Naive B cell (primary cell): Measurements from ENCODE around the gene CTBP1. TPM values are rescaled to one million over a fixed set of nuclear protein-coding genes. Genes with fewer than 3 reads are reported as not detected.
"Not testable (repeated sequence)": the region's sequence is repeated elsewhere in the genome, so short reads cannot be mapped to it uniquely, and the experiment has no call there.

ENCODE experiments used
- ATAC-seq, 2 donors: fragments of 150-1000 bp; cut with Tn5 transposase; 2 replicates each; pipeline ENCODE4 v1.10.0; 2021; ENCODE audit warnings: low read depth in 2 of 2, mild to moderate bottlenecking in 2 of 2, moderate library complexity in 2 of 2
- DNase-seq: peaks from one replicate; pipeline ENCODE4 v3.0.0; 2022
- H3K27ac Mint-ChIP-seq, 6 donors: one replicate each; pipeline ENCODE4 v1.8.0; 2020 to 2022; ENCODE audit warnings: mild to moderate bottlenecking in 6 of 6, mixed read lengths in 6 of 6, moderate library complexity in 5 of 6, inconsistent platforms in 2 of 6
- H3K27me3 Mint-ChIP-seq, 3 donors: one replicate each; pipeline ENCODE4 v1.8.0; 2021 to 2022; ENCODE audit warnings: mixed read lengths in 3 of 3, mild to moderate bottlenecking in 1 of 3
- H3K36me3 Mint-ChIP-seq, 2 donors: one replicate each; pipeline ENCODE4 v1.8.0; 2020 to 2022; ENCODE audit warnings: mixed read lengths in 2 of 2, inconsistent platforms in 1 of 2, mild to moderate bottlenecking in 1 of 2
- H3K4me1 Mint-ChIP-seq, 3 donors: one replicate each; pipeline ENCODE4 v1.8.0; 2020 to 2022; ENCODE audit warnings: mixed read lengths in 3 of 3, inconsistent platforms in 1 of 3, mild to moderate bottlenecking in 1 of 3, moderate library complexity in 1 of 3
- H3K4me3 Mint-ChIP-seq, 8 donors: one replicate each; pipeline ENCODE4 v1.8.0; 2020 to 2022; ENCODE audit warnings: mild to moderate bottlenecking in 8 of 8, mixed read lengths in 8 of 8, moderate library complexity in 8 of 8, inconsistent platforms in 2 of 8
- H3K9me3 Mint-ChIP-seq, 7 donors: one replicate each; pipeline ENCODE4 v1.8.0; 2020 to 2022; ENCODE audit warnings: mixed read lengths in 7 of 7, mild to moderate bottlenecking in 5 of 7, inconsistent platforms in 2 of 7, moderate library complexity in 1 of 7
- polyA plus RNA-seq, 6 donors: library from polyadenylated mRNA; unstranded; fragments of 300-500 nt; fragmentation: Illumina TruSeq; gene quantifications; one replicate each; pipeline ENCODE4 v1.2.3, GENCODE V29; 2021; ENCODE audit warnings: low read depth in 6 of 6

CTBP1 gene
- polyA plus RNA-seq, result 10 to 100 TPM; 46.4 to 98.8 (median 79.8) TPM

GRCh38 chr4:1248245-1249147 lies at the start of gene CTBP1:
TSS of gene CTBP1 (minus strand) at chr4:1249130. CDS start at chr4:1241331, 7,799 bp downstream.
- Mint-ChIP-seq H3K4me3 (peak within 1 kb of the TSS; percentile 86 to 98 (median 93)), H3K27ac (peak within 1 kb of the TSS; percentile 91 to 98 (median 95)), H3K36me3 (no peaks in the 10 kb centered on the region), H3K27me3 (no peaks in the 10 kb centered on the region), H3K9me3 (no peaks in the 10 kb centered on the region), H3K4me1 (peaks cover 45 to 73% (median 70%) of the 10 kb centered on the region in 3 donors)
- DNase-seq, result peak; percentile 88
- peak; percentile 42 to 46 for ATAC-seq

GRCh38 chr4:1298461-1298860 lies 49.5 kb upstream of the CTBP1 start:
- Mint-ChIP-seq H3K36me3 (peaks cover 8 to 18% of the 10 kb centered on the region in 2 donors), H3K4me3 (no peak overlapping the region), H3K4me1 (peaks cover 41 to 62% (median 59%) of the 10 kb centered on the region in 3 donors), H3K9me3 (no peaks in the 10 kb centered on the region), H3K27me3 (no peaks in the 10 kb centered on the region), H3K27ac (no peak overlapping the region)
- DNase-seq (no peak), ATAC-seq (no peak)

GRCh38 chr4:1297456-1298325 lies 48.8 kb upstream of the CTBP1 start:
- Mint-ChIP-seq H3K36me3 (peaks cover 8 to 18% of the 10 kb centered on the region in 2 donors), H3K9me3 (no peaks in the 10 kb centered on the region), H3K27ac (peak overlapping the region in 2 of 6 donors; percentile 67 to 90), H3K4me1 (peaks cover 40 to 63% (median 61%) of the 10 kb centered on the region in 3 donors), H3K27me3 (no peaks in the 10 kb centered on the region), H3K4me3 (peak overlapping the region in 2 of 8 donors; percentile 66 to 67)
- DNase-seq, result no peak
- no peak for ATAC-seq

GRCh38 chr4:1297023-1297395 lies 48.1 kb upstream of the CTBP1 start:
- Mint-ChIP-seq H3K27me3 (no peaks in the 10 kb centered on the region), H3K9me3 (no peaks in the 10 kb centered on the region), H3K4me1 (peaks cover 45 to 68% (median 65%) of the 10 kb centered on the region in 3 donors), H3K36me3 (peaks cover 8 to 18% of the 10 kb centered on the region in 2 donors), H3K4me3 (peak overlapping the region in 1 of 8 donors; percentile 15), H3K27ac (peak overlapping the region in 1 of 6 donors; percentile 76)
- ATAC-seq (no peak), DNase-seq (no peak)

GRCh38 chr4:1296324-1297022 lies 47.5 kb upstream of the CTBP1 start:
- Mint-ChIP-seq H3K27ac (peak overlapping the region in 4 of 6 donors; percentile 72 to 82 (median 75)), H3K4me1 (peaks cover 51 to 69% (median 65%) of the 10 kb centered on the region in 3 donors), H3K9me3 (no peaks in the 10 kb centered on the region), H3K27me3 (no peaks in the 10 kb centered on the region), H3K4me3 (peak overlapping the region in 1 of 8 donors; percentile 15), H3K36me3 (peaks cover 8 to 18% of the 10 kb centered on the region in 2 donors)
- no peak for ATAC-seq
- DNase-seq, result no peak

GRCh38 chr4:1295405-1296055 lies 46.6 kb upstream of the CTBP1 start:
- Mint-ChIP-seq H3K27ac (no peak overlapping the region), H3K27me3 (no peaks in the 10 kb centered on the region), H3K4me3 (no peak overlapping the region), H3K36me3 (peaks cover under 1 to 18% of the 10 kb centered on the region in 2 donors), H3K4me1 (peaks cover 54 to 79% (median 68%) of the 10 kb centered on the region in 3 donors), H3K9me3 (no peaks in the 10 kb centered on the region)
- DNase-seq (no peak), ATAC-seq (no peak)

GRCh38 chr4:1294891-1295290 lies 46.0 kb upstream of the CTBP1 start:
- no peaks in the 10 kb centered on the region for H3K9me3 Mint-ChIP-seq
- DNase-seq (no peak), ATAC-seq (no peak)
- no peak overlapping the region for H3K4me3 Mint-ChIP-seq
- H3K27me3 Mint-ChIP-seq, result no peaks in the 10 kb centered on the region
- no peak overlapping the region for H3K27ac Mint-ChIP-seq
- peaks cover 55 to 81% (median 69%) of the 10 kb centered on the region in 3 donors for H3K4me1 Mint-ChIP-seq
- peaks cover 0 to 17% of the 10 kb centered on the region in 2 donors for H3K36me3 Mint-ChIP-seq

- H3K4me3 Mint-ChIP-seq, result peak overlapping the region in 1 of 8 donors; percentile 8
Measured at GRCh38 chr4:1294424-1294823, 45.5 kb upstream of the CTBP1 start.

GRCh38 chr4:1293991-1294390 lies 45.1 kb upstream of the CTBP1 start:
- H3K4me1 Mint-ChIP-seq, result peaks cover 46 to 72% (median 62%) of the 10 kb centered on the region in 3 donors
- H3K36me3 Mint-ChIP-seq, result peaks cover 0 to 8% of the 10 kb centered on the region in 2 donors
- peak overlapping the region in 2 of 6 donors; percentile 58 to 72 for H3K27ac Mint-ChIP-seq

More at GRCh38 chr4:1294424-1294823, 45.5 kb upstream of the CTBP1 start:
- H3K36me3 Mint-ChIP-seq, result peaks cover 0 to 12% of the 10 kb centered on the region in 2 donors
- ATAC-seq (no peak), DNase-seq (no peak)
- peaks cover 51 to 77% (median 64%) of the 10 kb centered on the region in 3 donors for H3K4me1 Mint-ChIP-seq
- H3K9me3 Mint-ChIP-seq, result no peaks in the 10 kb centered on the region
- H3K27me3 Mint-ChIP-seq, result no peaks in the 10 kb centered on the region
- H3K27ac Mint-ChIP-seq, result peak overlapping the region in 1 of 6 donors; percentile 58

GRCh38 chr4:1293531-1293941 lies 44.6 kb upstream of the CTBP1 start:
- ATAC-seq, result no peak
- peaks cover 0 to 7% of the 10 kb centered on the region in 2 donors for H3K36me3 Mint-ChIP-seq
- no peaks in the 10 kb centered on the region for H3K27me3 Mint-ChIP-seq
- no peak for DNase-seq
- no peaks in the 10 kb centered on the region for H3K9me3 Mint-ChIP-seq
- peak overlapping the region in 3 of 6 donors; percentile 22 to 72 (median 58) for H3K27ac Mint-ChIP-seq
- H3K4me1 Mint-ChIP-seq, result peaks cover 45 to 68% (median 65%) of the 10 kb centered on the region in 3 donors
- H3K4me3 Mint-ChIP-seq, result peak overlapping the region in 3 of 8 donors; percentile 55 to 94 (median 70)

More at GRCh38 chr4:1293991-1294390, 45.1 kb upstream of the CTBP1 start:
- DNase-seq, result no peak
- H3K27me3 Mint-ChIP-seq, result no peaks in the 10 kb centered on the region
- no peaks in the 10 kb centered on the region for H3K9me3 Mint-ChIP-seq
- no peak for ATAC-seq
- peak overlapping the region in 3 of 8 donors; percentile 8 to 94 (median 55) for H3K4me3 Mint-ChIP-seq

- H3K27me3 Mint-ChIP-seq, H3K9me3 Mint-ChIP-seq, ATAC-seq, H3K36me3 Mint-ChIP-seq, DNase-seq: not testable (repeated sequence)
- peak overlapping the region in 3 of 6 donors; percentile 49 to 92 (median 75) for H3K27ac Mint-ChIP-seq
- H3K4me1 Mint-ChIP-seq, result peaks cover 39 to 66% (median 59%) of the 10 kb centered on the region in 3 donors
- H3K4me3 Mint-ChIP-seq, result peak overlapping the region in 5 of 8 donors; percentile 48 to 94 (median 82)
Measured at GRCh38 chr4:1292703-1293011, 43.7 kb upstream of the CTBP1 start.

- H3K36me3 Mint-ChIP-seq, result peaks cover 0 to 7% of the 10 kb centered on the region in 2 donors
- no peaks in the 10 kb centered on the region for H3K27me3 Mint-ChIP-seq
- no peak for DNase-seq
- peak overlapping the region in 5 of 6 donors; percentile 74 to 96 (median 91) for H3K27ac Mint-ChIP-seq
- H3K4me3 Mint-ChIP-seq, result peak overlapping the region in 7 of 8 donors; percentile 11 to 95 (median 87)
- no peak for ATAC-seq
- H3K9me3 Mint-ChIP-seq, result no peaks in the 10 kb centered on the region
- H3K4me1 Mint-ChIP-seq, result peaks cover 37 to 61% (median 54%) of the 10 kb centered on the region in 3 donors
Measured at GRCh38 chr4:1291996-1292702, 43.2 kb upstream of the CTBP1 start.
